Measurements from ENCODE around the gene ZG16B. TPM values are rescaled to one million over a fixed set of nuclear protein-coding genes. Genes with fewer than 3 reads are reported as not detected.

ZG16B gene, protein sequence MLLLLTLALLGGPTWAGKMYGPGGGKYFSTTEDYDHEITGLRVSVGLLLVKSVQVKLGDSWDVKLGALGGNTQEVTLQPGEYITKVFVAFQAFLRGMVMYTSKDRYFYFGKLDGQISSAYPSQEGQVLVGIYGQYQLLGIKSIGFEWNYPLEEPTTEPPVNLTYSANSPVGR
- polyA plus RNA-seq (2013, experiment 1 of 2; ENCODE audit: insufficient read length) = 0.16 TPM
- 0.18 TPM for polyA plus RNA-seq (2013, experiment 2 of 2; ENCODE audit: insufficient read length)

DNA sequence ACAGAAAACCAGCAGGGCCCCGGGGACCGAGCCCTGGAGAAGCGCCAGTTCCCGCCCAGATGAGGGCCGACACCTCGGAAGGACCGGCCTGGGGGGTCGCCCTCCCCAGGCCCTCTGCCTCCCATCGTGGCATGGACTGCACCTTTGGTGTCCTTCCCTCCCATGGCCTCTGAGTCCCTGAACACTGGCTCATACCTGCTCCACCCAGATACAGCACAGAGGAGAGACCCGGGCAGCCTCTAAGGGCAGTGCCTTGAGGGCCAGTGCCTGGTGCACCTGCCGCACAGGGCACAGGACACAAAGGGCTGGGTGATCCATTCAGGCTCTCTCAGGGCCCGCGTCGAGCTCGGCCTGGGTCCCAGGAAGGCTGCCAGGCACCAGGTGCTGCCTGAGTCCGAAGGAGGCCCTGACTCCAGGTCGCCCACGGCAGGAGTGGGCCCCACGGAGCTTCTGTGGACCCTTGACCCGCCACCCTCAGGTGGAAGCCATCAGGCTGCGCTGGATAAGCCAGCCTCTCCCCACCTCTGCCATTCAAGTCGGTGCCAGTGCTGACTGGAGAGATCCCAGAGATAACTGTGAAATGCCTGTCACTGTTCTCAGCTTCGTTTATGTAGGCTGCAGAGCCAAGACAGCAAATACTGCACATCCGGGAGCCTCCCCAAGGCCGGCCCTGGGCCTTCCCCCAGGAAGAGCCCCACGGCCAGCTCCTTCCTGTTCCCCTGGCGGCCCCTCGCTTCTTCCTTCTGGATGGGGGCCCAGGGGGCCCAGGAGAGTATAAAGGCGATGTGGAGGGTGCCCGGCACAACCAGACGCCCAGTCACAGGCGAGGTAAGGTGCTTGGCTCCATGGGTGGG, at the start of gene ZG16B:
TSS of gene ZG16B (plus strand) at position 803 of the 854 bp plus-strand sequence. CDS start 139 bp downstream, outside the sequence.
- DNase-seq = no peak

DNA sequence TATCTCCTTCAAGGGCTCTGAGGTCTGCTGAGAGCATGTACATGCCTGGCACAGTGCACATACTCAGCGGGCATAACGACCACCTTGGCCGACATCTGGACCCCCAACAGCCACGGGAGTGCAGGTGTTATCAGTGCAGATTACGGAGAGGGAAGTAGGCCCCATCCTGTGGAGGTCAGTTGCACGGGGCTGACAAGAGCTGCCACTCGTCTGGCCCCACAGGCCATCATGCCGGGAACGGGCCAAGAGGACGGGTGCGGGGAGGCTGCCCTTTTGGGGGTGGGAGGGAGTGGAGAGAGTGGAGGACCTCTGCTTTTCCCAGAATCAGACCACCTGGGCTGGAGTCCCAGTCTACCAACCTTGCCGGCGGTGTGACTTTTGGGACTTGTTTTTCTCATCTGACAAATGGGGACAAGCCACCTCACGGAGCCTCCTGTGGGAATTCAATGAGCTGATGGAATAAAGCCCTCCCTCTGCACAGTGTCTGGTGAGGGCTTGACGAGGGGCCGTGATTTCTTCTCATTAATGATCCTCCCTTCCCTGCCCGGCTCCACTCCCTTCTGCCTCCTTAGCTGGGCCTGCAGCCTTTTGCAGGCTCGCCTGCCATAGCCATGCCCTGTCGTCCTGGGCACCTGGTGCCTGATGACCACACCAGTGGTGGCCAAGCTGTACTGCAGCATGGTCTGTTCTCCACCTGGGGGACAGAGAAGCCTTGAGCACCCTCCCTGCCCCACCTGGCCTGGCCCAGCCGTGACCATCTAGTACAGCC, 47.3 kb upstream of the ZG16B start:
- no peak for DNase-seq

DNA sequence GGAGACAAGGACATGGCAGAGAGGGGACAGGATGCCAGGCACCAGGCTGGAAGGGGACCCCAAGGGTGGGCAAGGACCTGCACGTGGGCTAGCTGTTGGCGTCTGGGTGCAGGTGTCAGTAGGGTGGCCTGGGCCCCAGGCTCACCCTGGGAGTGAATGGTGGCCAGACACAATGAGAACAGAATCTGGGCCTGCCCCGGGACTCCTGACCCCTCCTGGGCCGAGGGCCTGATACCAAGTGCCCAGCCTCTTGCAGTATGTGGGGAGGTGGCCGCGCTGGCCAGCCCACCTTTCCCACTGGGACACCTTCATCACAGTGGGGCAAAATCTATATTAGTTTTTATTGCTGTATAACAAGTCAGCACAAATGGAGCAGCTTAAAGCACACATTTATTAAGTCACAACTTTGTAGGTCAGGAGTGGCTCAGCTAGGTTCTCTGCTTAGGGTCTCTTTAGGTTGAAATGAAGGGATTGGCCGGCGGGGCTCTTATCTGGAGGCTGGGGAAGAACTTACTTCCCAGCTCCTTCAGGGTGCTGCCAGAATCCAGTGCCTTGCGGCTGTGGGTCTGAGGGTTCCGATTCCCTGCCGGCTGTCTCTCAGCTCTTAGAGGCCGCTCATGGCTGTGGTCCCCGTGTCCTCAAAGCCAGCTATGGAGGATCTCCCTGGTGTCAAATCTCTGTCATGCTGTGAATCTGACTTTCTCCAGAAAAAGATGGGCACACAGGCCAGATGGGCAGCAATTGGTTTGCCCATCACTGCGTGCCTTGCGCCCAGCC, 46.3 kb upstream of the ZG16B start:
- no peak for DNase-seq

GRCh38 chr16:2784358-2785100, 45.6 kb upstream of the ZG16B start:
- DNase-seq = no peak

- no peak for DNase-seq
Observed at GRCh38 chr16:2785101-2785991, 44.8 kb upstream of the ZG16B start.

DNA sequence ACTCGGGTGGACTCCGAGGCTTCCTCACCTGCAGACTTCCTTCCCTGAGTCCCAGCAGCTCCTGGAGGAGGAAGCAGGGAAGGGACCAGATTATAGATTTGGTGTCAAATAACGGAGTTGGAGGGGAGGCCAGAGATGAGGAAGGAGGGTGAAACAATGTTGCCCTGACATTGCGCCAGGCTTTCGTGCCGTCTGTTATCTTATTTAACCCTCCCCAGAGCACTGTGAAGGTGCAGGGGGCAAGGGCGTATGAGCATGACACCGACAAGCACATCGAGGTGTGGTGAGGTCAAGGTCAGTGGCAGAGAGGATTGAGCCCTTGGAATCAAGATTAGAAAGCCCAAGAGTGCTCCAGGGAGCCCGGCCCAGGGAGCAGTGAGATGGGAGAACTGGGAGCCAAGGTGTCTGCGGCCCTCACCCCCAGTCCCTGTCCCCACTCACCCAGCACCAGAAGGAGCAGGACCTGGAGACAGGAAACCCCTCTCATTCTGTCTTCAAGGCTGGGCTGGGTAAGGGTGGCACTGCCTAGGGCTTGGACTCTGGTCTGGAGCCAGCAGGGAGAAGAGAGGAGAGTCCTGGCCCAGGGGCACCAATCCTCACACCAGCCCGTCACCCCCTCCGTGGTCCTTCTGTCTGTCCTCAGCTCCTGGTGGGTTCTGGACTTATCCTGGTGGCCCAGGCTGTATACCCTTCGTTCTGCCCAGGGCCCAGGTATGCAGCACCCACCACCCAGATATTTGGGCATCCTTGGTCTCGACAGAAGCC, 43.9 kb upstream of the ZG16B start:
- no peak for DNase-seq

DNA sequence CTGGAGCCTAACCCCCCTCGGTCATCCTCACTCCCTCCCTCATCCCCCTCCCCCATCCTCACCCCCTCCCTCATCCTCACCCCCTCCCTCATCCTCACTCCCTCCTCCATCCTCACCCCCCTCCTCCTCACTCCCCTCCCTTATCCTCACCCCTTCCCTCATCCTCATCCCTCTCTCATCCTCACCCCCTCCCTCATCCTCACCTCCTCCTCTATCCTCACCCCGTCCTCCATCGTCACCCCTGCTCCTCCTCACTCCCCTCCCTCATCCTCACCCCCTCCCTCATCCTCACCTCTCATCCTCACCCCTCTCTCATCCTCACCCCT, 43.3 kb upstream of the ZG16B start:
- DNase-seq = no peak

- no peak for DNase-seq
Observed at GRCh38 chr16:2787406-2787805, 42.7 kb upstream of the ZG16B start, which contains the start of gene PRSS33. PRSS33 (minus strand) TSS chr16:2787560; CDS start chr16:2786547, 1,013 bp downstream.

- no peak for DNase-seq
Observed at GRCh38 chr16:2787961-2788360, 42.1 kb upstream of the ZG16B start.

DNA sequence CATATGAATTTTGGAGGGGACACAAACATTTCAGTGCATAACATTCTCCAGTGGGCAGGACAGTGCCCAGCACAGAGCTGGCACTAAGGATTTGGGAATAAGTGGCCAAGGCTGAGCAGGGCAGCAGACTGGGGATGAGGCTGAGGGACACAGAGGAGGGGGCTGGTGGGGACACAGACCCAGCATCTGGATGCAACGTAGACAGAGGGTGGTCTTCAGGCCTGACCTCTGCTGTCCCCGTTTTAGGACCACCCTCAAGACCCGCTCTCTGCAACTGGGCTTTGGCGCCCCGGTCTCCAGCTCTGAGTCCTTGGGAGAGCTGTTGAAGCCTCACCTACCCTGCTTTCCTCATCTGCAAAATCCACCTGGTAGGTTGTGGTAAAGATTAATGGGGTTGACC, 39.5 kb upstream of the ZG16B start:
- no peak for DNase-seq

DNA sequence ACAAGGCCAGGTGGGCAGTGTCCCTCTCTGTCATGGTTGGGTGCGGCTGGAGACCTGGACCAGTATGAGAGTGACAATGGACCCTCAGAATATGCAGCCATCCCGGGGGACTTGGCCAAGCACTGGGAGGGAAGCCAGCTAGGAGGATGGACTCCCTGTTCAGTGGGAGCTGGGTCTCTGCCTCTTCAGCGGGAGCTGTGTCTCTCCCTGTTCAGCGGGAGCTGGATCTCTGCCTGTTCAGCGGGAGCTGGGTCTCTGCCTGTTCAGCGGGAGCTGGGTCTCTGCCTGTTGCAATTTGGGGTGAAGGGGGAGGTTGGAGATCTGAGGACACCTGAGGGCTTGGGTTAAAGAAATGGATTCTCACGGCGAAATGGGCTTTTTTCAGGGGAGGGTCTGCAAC, 38.9 kb upstream of the ZG16B start:
- no peak for DNase-seq

- DNase-seq = no peak
Observed at GRCh38 chr16:2792940-2793339, 37.2 kb upstream of the ZG16B start.

DNA sequence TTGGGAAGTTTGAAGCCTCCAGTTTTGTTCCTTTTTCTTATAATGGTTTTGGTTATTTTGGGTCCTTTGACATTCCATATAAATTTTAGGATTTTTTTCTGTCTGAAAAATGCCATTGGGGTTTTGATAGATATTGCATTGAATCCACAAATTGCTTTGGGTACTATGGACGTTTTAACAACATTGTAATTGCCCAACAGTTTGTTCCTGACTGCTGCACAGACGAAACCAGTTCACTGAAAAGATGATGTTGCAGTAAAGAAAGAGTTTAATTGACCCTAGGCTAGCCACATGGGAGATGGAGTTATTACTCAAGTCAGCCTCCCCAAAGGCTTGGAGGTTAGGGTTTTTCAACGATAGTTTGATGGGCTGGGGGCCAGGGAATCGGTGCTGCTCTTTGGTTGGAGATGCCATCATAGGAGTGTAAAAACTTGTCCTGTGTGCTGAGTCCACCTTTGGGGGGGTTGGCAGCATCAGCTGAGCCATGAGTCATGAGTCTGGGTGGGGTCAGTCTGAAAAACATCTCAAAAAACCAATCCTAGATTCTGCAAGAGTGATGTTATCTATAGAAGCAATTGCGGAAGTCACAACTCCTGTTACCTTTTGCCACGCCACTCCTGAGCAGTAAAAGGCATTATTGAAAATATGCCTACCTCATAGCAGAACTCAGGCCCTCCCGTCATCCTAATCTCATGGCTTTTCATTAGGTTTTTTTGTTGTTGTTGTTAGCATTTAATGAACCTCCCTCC, 34.5 kb upstream of the ZG16B start:
- no peak for DNase-seq

- no peak for DNase-seq
Observed at GRCh38 chr16:2798723-2799204, 31.3 kb upstream of the ZG16B start.

- DNase-seq = no peak
Observed at GRCh38 chr16:2799205-2799858, 30.8 kb upstream of the ZG16B start.

GRCh38 chr16:2799859-2800226, 30.3 kb upstream of the ZG16B start:
- DNase-seq = no peak

DNA sequence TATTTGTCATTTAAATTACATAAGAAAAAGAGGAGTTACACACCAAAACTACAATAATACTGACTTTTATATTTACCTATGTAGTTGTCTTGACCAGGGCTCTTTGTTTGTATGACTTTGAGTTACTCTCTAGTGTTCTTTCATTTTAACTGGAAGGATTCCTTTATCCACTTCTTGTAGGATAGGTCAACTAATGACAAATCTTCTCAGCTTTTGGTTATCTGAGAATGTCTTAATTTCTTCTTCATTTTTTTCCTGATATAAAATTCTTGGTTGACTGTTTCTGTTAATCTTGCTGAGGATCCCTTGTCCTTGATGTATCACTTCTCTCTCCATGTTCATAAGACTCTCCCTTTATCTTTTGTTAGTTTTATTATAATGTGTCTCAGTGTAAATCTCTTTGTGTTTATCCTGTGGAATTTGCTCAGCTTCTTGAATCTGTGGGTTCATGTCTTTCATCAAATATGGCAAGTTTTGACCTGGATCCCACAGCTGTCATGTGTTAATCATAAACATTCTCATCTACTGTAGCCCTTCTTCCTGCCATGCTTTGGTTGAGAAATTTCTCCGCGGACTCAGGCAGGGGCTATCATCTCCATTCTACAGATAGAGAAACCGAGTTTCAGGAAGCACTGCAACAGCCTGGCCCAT, 26.4 kb upstream of the ZG16B start:
- no peak for DNase-seq

GRCh38 chr16:2804728-2805127, 25.4 kb upstream of the ZG16B start:
- no peak for DNase-seq
